GM19468 (cell line): ENCODE data around the gene TEX35.

Experiments
- ATAC-seq: cut with Tn5 transposase; IDR thresholded peaks from one replicate; pipeline ENCODE4 v1.9.1; 2021; ENCODE audit warnings: mild to moderate bottlenecking, moderate library complexity, moderate number of reproducible peaks; ENCODE audit not compliant: unreplicated experiment; ENCODE audit errors: extremely low read depth

The TEX35 gene

DNA sequence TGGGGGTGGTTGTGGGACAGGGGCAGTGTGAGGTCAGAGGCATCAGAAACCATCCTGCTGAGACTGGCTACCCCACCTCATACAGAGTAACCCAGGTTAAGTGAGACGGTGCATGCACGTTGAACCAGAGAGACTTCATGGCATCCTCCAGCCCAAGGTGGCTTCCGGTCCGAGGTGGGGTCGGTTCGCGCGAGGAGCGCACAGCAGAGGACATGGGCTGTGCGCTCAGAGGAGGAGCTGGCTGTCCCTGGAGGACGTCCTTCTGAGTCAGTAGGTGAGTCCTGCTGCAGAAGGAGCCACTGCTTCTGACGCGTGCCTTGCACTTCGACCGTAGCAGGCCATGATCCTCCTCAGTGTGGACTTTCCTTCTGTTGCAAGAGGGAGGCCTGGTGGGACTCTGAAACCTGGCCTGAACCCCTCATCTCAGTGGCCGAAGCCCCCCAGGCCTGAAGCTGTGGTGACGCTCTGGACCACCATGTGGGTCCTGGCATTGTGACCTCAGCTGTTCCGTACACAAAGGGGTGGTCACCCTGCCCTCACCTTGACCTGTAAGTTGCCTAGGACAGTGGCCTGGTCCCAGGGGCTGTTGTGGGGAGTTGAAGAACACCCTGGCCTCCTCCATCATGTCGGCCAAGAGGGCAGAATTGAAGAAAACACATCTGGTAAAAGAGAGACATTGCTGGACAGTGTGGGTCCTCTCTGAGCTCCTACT is at the start of gene TEX35:
TSS of gene TEX35 (plus strand) at position 544 of the 712 bp plus-strand sequence. CDS start at position 624, 80 bp downstream.
- no peak for ATAC-seq

DNA sequence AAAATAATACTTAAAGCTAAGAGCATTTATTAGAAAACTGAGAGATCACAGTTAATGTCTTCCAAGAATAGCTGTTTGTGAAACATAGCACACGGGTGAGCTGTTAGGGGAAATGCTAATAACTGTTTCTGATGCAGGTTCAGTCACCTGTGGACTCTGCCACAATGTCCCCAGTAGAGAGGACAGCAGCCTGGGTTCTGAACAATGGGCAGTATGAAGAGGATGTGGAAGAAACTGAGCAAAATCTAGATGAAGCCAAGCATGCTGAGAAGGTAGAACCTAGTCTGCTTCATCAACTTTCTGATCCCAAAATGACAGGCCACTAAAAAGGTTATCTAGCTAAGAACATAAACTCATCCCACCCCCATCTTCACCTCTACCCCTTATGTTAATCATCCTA is 48.8 kb upstream of the TEX35 start:
- ATAC-seq: no peak

GRCh38 chr1:178464566-178464965 is 48.3 kb upstream of the TEX35 start:
- no peak for ATAC-seq

GRCh38 chr1:178465011-178465410 is 47.9 kb upstream of the TEX35 start:
- no peak for ATAC-seq

GRCh38 chr1:178467837-178468236 is 45.1 kb upstream of the TEX35 start:
- no peak for ATAC-seq

DNA sequence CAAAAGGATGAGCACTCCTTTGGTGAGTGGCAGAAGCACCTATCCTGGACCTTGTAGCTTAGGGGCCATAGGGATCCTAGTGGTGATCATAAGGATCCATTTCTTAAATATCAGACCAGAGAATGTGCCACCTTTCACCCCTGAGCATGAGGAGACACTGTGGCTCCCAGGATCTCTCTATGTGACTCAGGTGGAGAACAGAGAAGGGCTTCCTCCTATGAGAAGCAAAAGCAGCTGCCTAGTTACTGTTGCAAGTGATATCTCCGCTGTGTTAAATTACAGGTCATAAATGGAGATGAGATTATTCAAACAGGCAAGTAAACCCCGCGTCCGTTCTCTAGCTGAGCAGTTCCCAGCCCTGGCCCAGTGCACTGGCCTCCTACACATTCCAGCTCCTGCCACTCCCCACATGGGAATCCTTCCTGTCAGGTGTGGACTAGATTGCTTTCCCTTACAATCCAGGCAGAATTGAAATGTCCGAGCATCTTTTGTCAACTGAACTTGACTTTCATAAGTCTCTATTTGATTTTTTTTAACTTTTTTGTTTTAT is 42.4 kb upstream of the TEX35 start:
- no peak for ATAC-seq

DNA sequence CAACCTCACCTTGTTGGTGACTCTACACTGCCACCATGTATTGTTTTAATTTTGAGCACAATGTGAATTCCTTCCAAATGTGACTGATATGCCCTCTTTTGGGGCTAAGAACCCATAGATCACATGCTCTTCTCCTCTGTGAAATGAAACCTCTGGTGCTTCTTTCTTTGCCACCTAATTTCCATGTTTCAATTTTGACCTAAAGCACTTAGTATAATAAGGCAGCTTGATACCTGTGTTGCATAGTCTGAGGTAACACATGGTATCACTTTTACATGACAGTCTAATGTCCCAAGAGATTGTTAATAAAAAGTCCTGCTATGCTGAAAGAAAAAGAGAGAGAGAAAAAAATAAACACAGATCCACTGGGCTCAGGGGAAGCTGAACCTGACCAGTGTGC is 40.4 kb upstream of the TEX35 start:
- no peak for ATAC-seq

- no peak for ATAC-seq
These were observed 35.5 kb upstream of the TEX35 start for GRCh38 chr1:178477373-178477772.

DNA sequence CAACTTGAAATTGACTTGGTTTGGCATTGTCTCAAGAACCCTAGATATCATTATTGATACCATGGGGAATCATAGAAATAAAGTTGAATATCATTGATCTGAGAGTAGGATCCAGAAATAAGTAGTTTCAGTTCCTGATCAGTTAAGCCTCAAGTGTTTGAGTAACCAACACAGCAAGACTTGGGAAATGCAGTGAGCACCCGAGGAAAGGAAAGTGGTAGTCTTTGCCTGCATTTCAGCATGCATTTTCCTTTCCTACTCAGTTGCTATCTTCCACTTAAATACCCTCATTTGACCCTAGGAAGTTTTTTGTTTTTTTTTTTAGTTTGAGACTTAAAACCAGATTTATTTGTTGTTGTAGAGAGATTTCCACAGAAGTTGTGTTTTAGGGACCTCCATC is 35.1 kb upstream of the TEX35 start:
- ATAC-seq: no peak

GRCh38 chr1:178483251-178483957 is 29.5 kb upstream of the TEX35 start:
- ATAC-seq: no peak

DNA sequence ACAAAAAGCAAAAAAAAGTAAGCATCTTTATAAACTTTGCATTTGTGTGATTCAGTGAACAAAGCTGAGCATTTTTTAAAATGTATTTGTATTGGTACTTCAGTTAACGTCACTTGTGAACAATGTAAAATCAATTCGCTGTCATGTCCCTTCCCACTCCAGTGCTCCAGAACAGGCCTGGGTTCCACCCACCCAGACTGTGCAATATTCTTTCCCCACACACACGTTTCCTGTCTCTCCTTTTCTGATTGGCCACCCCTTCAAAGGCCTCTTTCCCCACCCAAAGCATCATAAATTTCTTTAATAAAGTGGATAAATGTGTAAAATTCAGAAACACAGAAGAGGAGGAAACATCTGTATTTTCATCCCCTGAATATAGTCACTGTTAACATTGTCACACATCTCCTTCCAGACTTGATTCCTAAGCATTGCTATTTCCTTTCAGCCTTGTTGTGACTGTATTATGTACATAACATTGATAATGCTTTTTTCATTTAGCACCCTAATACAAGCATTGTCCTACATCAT is 28.1 kb upstream of the TEX35 start:
- no peak for ATAC-seq

DNA sequence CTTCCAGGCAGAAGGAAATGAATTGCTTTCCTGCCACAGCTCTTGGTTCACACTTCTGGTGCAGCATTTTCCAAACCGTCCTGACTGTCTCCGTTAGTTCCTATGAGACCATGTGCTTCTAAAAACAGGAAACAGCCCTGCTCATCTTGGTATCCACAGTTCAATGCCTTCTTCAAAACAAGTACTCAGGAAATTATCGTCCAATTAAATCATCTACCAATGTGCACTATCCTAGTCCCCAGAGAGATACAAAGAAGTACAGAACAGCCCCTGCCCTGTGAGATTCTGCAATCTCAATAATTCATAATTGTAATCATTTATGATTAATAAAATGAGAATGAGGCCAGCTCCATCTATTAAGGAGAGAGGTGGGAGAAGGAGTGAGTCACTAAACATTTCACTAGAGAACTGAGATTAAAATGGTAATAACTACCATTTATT is 27.3 kb upstream of the TEX35 start:
- no peak for ATAC-seq

DNA sequence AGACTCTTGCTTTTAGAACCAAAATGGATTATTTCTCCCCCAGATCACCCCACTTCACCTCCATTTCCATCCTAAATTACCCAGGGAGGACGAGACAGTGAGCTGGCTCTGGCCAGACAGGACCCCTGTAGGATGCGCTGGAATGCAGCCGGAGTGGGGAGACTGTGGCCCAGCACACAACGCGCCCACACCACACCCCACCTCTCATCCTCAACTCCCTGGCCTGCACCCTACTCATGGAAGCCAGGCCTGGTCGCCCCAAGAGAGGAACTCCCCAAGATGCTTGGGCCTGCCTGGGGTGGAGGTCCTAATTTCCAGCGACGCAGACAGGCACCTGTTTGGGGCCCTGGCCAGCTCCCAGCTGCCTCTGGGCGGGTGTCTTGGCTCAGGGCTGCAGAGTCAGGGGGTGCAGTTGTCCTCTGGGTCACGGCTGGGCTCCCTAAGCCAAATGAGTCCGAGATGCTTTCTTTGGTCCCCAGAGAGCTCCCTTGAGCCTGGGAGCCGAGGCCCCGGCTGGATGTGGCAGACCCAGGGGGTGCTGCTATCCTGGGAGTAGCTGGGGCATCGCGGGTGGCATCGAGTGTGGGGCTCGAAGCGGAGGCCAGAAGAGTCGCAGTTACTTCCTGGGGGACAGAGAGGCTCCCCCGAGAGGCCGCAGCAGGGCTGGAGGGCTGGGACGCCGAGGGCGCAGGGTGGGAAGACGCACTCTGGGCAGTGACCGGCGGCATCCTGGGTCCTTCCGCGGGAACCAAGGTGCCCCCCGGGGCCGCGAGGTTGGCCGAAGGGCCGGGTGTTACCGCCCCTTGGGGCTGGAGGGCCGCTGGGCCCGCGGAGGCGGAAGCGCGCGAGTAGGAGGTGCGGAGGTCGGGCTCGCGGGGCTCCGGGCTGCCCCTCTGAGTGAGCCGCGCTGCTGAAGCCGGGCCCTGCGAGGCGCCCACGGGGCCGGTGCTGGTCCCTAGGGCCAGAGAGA is 26.5 kb upstream of the TEX35 start:
- no peak for ATAC-seq

DNA sequence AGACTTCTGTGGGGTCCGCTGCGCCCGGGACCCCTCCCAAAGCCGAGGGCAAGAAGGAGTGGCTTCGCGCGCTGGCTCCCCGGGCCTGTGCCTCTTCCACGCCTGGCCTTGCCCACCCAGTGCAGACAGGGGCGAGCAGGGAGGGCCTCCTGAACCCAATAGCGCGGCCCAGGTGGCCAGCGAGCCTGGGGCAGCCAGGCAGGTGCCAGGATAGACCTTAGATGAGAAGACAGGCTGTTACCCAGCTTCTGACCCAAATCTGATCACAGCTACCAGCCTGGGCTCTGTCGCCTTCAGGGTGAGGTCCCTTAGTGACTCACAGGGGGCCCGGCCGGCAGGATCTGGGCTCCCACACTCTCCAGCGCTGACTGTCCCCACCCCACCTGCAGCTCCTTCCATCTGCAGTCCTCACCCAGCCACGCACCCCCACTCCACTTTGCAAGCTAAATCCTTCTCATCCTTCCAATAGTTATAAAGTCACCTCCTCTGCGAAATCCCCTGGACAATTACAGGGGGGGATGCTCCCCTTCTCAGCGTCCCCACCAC is 25.8 kb upstream of the TEX35 start:
- ATAC-seq: no peak

DNA sequence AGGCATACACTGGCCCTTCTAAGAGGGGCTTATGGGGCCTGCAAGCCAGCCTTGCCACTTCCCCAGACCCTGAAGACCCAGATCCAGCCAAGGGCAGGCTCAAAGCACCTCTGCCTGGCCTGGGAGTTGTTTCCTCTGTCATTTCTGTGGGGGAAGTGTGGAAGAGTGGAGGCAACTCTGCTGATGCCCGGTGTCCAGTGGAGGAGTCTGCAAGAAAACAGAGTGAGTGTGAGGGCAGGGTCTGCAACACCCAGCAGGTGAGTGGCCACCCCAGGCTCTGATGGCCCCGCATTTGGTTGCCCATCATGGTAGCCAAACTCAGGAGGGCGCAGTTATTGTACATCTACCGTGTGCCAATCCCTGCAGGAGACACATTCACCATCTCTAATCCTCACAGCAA is 24.5 kb upstream of the TEX35 start:
- ATAC-seq: no peak

DNA sequence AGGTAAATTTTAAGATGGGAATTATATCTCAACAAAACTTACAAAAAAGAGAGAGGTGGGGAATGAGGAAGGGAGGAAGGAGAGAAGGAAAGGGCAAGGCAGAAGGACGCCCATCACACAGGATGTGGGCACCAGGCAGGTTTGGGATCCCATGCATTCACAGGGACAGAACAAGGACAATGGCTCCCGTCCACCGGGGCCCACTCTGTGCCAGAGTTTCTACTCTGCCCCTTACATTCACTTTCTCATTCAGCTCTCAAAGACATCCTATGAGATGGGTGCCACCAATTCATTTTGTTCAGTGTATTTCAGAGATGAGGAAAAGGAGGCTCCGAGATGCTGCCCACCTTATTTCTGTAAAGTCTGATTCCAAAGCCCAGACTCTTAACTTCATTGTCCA is 23.5 kb upstream of the TEX35 start:
- no peak for ATAC-seq

GRCh38 chr1:178490136-178490535 is 22.8 kb upstream of the TEX35 start:
- ATAC-seq: no peak

GRCh38 chr1:178490967-178491366 is 21.9 kb upstream of the TEX35 start:
- ATAC-seq: no peak

GRCh38 chr1:178491721-178492120 is 21.2 kb upstream of the TEX35 start:
- no peak for ATAC-seq

GRCh38 chr1:178492341-178492740 is 20.6 kb upstream of the TEX35 start:
- no peak for ATAC-seq
